CD4-positive, alpha-beta T cell treated with Interleukin-2 at 100 ng/mL for 4 hours (primary cell): ENCODE data around the gene ZC3H13.

Experiments used
- DNase-seq: peaks from one replicate; pipeline ENCODE4 v3.0.0-alpha.2; 2020; ENCODE audit warnings: low spot score

The ZC3H13 gene

DNA sequence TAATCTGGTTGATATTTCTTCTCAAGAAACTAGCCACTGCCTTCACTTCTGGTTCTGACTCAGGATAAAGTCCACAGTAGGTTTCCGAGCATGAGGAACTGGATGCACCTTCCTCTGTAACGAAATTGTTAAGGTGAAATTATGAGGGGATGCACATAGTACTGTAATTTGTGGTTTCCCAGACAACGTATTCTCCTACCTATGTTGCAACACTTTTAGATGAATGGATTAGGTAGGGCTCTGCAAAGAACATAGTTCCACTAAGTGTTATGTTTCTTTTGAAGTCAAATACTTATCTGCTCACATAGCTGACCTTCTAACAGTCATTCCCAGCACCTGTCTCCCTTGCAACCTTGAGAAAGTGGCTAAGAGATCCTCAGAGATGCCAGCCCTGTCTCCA lies 5.7 kb upstream of the ZC3H13 start:
- DNase-seq = no peak

DNA sequence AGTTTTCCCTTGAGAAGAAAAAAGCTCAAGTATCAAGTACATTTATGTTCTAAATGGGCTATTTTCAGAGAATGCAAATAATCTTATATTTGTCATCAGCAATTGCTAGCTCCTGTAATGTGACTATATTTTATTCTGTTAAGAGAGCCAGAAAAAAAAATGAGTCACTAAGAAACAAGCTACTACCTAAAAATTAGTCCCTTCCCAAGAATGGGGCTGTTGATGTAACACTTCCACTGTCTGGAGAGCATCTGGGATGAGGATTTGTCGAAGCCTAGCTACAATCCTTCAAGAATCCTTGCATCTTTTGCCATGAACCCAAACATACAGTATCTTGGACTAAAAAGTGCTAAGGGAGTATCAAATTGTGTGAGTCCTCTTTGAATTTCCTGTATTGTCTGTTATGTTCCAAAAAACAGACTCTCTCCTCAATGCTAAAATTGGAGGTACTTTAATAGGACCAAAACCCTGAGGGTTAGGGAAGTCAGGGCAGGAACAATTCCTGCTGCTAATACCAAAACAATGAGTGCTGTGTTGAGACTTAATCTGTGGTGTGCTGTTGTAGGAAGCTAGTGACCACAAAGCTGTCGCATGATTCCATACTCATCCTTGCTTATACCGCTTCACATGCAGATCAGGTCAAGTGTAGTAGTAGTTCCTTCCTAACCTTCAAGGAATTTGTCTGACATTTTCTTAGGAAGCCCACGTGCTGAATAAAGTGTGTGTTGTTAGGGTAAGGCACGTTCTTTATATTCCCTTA lies 4.9 kb upstream of the ZC3H13 start:
- DNase-seq = no peak

DNA sequence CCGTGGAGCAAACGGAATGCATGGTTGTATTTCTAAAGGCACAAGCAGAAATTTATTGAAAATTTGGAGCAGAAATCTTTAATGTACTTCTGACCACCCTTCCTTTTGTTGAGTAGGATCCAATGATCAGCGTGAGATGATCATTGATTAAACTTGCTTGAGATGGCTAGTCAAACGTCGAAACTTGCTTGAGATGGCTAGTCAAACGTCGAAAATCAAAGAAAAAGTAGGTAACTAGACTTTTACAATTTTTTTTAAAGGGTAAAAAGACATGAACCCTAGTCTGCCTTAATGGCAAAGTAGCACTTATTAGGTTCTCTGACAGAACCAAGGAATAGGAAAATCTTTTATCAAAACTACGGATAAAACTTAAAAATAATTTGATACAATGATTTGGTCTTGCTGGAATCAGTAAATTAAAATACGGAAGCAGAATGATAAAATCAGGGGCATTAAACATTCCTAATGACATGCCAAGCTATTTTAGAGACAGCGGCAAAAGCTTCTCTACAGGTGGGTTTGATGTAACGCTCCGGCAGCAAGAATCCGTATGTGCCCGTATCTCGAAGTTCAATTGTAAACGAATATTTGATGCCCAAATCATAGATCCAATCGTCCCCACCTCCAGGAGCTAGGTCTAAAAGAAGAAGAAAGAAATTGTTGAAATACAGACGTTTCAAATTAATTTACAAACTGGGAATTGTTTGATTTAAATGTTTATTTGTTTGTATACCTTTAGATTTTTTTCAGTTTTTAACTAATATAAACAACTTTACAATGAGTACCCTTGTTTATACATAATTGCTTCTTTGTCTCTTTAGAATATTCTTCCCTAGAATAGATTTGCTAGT lies 841 bp upstream of the ZC3H13 start:
- DNase-seq = no peak

DNA sequence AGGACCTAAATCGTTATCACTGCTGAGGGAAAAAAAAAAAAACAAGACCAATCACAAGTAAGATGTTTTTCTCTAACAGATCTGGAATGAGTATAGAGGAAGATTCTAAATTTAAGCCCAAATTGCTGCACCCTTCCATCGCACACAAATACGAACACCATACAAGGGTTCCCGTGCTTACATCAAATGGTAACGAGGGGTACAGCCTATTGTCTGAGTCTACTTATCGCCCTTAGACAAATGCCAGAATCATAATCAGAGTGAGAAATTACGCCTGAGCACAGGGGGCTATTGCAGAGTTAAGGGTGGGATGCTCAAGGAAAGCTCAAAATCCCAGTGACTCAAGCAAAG lies 603 bp downstream of the ZC3H13 start:
- DNase-seq = no peak

DNA sequence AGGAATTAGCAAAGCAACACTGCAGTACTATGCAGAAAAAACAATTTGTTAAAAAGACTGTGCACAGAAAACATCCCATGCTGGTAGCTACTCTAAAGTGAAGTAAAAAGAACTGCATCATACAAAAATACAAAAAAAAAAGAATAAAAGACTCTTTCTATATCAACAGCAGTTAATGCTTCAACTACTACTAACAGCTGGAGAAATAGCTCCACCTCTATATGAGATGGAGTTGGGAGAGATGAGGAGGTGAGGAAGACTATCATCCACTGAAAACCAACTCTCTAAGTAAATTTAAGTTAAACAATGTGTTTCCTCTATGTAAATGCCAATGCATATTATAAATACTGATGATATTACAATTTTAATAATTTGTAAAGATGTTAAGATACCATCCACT lies 1.8 kb downstream of the ZC3H13 start:
- no peak for DNase-seq

DNA sequence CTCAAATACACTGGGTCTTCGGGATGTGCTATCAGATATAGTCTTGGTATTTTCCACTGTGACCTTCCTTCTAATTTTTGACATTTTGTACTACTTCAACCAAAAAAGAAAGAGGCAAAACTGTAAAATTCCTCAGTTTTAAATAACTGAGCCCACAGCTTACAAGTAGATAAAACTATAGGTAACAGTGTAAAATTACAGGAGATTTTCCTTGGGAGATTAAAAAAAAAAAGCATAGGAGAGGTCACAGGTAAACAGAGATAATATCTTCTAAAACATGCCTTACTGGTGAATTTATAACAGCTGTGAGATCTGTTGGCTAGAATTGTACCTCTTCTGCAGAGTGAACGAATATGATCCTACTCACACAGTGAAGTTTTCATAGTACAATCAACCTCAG lies 7.1 kb downstream of the ZC3H13 start:
- DNase-seq = no peak

DNA sequence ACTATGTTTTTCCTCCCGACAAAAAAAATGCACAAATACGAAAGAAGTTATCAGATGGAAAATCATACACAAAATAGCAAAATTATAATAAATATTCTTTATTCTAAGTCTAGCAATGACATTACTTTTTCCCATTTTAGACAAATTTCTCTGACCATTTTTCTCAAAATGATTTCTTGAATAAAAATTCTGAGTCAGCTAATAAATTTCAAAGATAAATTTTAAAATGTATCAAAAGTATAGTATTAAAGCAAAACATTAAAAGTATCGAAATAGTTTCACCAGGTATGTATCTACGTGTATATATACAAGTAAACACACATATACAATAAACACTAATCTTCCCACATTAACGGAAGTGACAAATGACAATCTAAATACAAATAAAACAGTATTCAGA lies 8.9 kb downstream of the ZC3H13 start:
- DNase-seq = no peak

DNA sequence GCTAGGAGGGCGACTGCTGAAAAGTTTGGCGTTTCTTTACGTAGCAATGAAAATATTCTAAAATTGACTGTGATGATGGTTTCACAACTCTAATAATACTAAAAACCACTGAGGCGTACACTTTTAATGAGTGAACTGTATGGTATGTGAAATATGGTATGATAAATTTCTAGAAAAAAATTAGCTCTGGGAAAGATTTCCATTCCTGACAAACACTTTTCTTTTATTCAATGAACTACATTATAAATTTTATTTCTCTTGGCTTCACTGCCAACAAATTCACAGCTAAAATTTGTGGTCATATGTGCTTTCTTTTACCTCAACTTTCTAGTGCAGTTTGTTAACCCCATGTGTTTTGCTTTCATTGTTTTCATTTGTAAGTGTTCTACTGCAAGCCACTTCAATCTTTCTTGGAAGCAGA lies 11.1 kb downstream of the ZC3H13 start:
- no peak for DNase-seq

DNA sequence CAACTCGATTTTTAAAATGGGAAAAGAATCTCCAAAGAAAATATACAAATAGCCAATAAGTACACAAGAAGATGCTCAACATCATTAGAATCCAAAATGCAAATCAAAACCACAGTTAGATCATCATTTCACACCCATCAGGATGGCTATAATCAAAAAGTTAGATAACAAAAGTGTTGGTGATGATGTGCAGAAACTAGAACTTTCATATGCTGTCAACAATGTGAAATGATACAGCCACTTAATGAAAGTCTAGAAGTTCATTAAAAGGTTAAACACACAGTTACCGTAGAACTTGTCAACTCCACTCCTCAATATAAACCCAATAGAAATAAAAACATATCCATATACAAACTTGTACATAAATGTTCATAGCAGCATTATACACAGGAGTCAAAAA lies 11.8 kb downstream of the ZC3H13 start:
- DNase-seq = no peak

DNA sequence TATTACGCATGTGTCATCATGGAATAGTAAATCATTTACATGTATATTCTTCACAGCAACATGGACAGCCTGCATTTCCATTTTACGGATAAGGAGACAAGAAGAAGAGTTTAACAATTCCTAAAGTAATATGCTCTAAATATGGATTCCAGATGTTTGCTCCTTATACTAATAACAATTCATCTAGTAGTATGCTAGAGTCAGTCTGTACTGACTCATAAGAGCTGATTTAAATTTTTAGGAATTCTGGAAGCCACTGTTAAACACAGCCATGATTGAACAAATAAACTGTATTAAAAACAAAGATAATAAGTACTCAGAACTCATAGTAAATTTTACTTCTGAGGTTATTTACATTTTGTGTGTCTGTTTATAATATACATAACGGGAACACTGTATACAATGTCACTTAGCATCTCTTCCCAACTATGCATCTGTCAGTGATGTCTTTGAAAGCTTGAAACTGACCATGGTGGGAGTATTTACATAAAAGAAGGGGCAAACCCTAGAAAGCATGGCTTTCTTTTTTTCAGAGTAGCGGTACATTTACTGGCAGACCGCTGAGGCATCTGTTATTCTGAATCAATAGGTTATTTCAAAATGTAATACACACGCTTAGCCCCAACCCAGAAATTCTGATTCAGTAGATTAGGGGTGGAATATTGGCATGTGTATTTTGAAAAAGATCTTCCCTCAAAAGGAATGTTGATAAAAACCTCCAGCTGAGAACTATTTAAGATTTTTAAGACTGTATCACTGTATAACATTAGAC lies 12.9 kb downstream of the ZC3H13 start:
- no peak for DNase-seq

DNA sequence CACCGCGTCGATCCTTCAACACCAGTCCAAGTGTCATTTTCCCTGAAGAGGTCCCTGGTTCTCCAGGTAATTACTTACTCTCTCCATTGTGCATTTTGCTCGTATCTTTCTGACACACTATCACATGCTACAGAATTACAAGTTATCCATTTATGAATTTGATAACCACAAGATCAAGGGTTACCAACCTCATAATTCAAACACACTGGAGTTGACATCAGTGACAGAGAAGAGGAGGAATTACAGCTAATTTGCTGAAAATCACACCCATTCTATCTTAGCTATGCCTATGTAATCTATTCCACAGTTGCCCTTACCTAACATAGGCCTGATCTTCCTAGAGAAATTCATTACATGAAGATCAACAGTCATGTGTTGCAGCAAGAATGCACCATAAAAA lies 14.2 kb downstream of the ZC3H13 start:
- no peak for DNase-seq

DNA sequence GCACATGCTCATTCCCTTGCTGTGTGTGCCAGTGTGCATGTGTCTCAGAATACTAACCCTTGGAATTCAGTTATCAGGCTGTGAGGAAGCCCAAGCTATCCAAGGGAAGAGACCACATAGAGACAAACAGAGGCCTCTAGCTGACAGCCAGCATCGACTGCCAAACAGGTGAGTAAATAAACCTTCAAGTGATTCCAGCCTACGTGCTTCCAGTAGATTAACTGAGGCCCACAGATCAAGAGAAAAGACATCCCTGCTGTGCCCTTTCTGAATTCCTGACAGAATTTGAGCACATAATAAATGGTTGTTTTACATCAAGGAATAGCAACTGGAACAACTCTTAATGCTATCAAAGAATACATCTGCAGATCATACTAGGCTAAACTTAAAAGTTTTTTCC lies 17.5 kb downstream of the ZC3H13 start:
- DNase-seq = no peak

DNA sequence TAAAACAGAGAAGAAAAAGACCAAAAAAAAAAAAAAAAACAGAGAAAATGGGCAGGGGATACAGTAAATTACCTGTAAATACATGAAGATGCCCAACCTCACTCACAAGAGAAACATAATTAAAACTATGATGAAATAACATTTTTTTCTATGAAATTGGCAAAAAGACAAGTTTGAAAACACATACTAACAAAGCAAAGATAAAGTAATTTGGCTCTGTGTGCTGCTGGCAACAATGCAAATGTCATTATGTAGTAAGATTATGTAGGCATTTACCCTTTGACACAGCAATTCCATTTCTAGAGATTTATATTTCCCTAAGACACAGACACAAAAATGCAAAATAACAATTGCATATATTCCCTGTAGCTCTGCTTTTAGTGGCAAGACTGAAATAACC lies 20.2 kb downstream of the ZC3H13 start:
- no peak for DNase-seq

DNA sequence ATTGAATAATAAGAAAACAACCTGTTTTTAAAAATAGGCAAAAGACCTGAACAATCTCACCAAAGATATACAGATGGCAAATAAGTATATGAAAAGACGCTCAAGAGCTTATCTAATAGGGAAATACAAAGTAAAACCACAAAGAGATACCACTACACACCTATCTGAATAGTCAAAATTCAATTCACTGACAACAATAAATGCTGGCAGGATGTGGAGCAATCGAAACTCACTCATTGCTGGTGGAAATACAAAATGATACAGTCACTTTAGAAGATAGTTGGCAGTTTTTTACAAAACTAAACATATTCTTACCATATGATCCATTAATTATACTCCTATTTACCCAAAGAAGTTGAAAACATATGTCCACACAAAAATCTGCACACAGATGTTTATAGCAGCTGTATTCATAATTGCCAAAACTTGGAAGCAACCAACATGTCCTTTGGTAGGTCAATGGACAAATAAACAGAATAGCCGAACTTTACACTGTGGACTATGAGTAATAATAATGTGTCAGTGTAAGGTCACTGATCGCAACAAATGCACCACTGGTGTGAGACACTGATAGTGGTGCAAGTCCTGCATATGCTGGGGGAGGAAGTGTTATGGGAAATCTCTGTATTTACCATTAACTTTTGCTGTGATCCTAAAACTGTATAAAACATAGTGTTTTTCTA lies 20.8 kb downstream of the ZC3H13 start:
- no peak for DNase-seq

DNA sequence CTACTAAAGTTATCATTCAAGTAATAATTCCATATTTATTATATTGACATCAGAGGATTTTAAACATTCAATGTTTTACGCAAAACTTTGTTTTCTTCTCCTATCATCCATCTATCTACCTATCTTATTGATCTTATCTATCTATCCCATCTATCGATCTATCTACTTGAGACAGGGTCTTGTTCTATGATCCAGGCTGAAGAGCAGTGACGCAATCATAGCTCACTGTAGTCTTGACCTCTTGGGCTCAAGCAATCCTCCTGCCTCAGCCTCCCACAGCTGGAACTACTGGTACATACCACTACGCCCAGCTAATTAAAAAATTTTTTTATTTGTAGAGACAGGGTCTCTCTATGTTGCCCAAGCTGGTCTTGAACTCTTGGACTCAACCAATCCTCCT lies 27.4 kb downstream of the ZC3H13 start:
- DNase-seq = no peak

DNA sequence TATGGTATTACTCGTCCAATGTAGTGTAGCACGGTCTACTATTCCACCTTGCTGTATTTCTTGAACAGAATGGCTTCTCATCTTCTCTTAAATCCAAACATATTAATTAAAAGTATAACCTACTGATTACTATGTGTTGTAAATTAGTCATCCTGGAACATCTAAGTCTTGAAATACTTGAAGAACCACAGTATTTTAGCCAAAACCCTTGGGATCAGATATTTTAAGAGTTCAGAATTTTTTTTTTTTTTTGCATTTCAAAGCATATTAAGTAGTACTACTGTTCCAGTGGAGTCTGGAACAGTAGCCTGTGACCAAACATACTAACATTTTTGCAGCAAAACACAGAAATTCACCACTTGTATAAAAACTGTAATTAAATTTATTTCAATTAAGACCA lies 30.1 kb downstream of the ZC3H13 start:
- no peak for DNase-seq

DNA sequence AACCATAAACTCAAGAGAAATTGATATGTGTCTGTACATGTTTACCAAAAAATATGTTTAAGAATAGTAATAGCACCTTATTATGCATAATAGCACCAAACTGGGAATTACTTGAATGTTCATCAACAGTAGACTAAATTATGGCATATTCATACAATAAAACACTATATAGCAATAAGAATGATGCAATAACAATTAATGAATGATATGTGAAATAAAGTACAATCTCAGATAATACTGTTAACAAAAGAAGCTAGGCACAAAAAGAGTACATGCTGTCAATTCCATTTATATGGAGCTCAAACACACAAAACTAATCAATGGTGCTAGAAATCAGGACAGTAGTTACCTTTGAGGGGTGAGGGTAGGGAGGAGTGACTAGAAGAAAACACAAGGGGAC lies 36.3 kb downstream of the ZC3H13 start:
- DNase-seq = no peak

DNA sequence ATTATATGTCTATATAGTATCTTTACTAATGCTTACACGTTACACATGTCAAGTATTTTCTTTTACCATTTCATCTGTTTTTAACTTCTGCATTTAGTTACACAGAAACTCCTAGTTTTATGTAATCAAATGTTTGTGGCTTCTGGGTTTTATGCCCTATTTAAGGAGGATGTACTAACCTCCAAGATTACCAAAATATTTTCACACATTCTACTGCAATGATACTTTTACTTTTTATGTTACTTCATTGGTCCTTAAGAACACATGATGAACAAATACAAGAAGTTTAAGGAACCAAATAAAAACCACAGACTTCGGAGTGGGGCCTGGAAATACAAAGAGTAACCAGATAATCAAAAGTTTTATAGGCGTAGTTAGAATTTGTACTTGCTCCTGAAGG lies 37.2 kb downstream of the ZC3H13 start:
- no peak for DNase-seq

DNA sequence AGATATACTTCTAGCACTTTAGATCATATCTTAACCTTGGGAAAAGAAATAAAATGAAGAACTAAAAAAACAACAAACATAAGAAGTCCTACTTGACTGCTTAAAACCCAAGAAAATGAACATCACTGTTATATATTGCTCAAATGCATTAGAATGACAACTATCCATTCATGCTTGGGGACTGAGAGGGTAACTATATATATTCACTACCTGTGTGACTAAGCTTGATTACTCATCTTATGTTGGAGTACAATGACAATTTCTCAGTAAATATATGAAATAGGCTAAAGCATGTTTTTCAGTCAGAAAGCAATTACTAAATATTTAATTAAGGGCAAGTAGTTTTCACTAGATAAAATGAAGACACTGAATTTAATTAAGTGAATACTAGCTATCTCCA lies 40.1 kb downstream of the ZC3H13 start:
- no peak for DNase-seq

DNA sequence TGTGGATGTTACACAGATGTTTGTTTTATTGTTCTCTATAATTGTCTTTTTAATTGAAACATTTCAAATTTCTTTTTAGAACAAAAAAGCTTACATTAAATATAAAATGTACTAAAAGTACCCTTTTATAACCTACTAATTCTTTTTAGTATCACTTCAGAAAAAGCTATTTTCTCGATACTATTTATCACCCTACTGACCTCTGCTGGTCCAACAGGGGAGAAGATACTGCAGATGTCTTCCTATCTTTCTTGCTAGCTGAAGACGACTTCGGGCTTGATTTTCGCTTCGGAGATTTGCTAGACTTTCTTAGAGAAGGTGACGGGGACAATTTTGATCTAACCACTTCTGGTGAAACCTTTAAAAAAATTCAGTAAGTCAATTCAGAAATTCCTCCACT lies 42.4 kb downstream of the ZC3H13 start:
- DNase-seq = no peak

DNA sequence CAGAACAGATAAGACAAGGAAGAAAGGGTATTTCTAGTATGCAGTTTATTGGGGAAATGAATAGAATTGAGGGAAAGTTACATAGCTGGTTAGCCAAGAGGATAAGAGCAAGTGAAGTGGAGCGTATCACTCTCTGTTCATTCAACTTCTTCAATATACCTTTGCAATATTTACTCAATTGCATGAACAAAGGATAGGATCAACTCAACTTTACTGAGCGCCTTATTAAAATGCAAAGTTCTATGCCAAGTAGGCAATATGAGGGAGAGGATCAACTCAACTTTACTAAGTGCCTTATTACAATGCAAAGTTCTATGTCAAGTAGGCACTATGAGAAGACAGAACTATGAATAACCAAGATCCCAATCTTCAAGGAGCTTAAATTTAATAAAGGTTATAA lies 43.9 kb downstream of the ZC3H13 start:
- DNase-seq = no peak

DNA sequence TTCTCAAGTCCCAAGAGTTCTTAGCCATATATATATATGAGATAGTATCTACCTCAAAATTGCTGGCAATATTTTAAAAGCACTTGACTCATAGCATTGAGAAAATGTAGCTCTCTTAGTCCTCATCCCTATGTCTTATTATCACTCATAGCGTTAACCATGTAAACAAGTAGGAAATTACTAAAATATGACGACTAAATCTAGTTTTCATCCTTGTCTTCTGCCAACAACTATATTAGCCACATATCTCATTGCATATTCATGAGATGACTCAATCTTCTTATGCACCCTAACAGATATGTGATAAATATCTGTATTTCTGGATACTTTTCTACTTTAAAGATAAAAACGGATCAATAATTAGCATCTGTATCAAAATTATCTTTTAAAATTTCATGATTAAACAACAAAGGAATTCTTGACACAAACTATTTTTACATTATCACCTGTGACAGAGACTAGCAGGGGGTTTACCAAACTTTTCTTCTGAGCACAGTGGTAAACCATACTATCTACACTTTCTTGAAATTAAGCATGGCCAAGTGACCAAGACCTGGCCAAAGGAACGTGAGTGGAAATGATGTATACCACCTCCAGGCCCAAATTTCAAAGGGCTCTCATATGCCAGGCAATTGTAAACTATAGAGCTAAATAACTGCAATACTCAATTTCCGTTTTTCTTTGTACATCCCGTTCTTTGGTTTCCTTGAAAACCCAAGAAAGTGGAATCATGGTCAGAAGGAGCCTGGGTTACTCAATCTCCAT lies 45.7 kb downstream of the ZC3H13 start:
- DNase-seq = no peak
